Astrocyte (in vitro differentiated cells and primary cell): ENCODE results near the gene RPS6KA3. TPM values are rescaled to one million over a fixed set of nuclear protein-coding genes. Genes with fewer than 3 reads are reported as not detected.

Experiments used
- DNase-seq: peaks from one replicate; pipeline ENCODE4 v3.0.0-alpha.2; 2010; ENCODE audit warnings: low read depth
- FAIRE-seq: peaks from 2 replicates; lab custom pipeline; 2011; peaks lifted over from hg19 to GRCh38; lab: Jason Lieb, UNC
- H2AFZ ChIP-seq: 2 replicates; pipeline ENCODE4 v1.6.0; 2012; ENCODE audit warnings: low read depth, low read length, inconsistent platforms
- H3K27ac ChIP-seq: 2 replicates; pipeline ENCODE4 v1.5.1; 2011; ENCODE audit warnings: low read depth, low read length, inconsistent platforms
- H3K27me3 ChIP-seq: 2 replicates; pipeline ENCODE4 v1.6.0; 2011; ENCODE audit warnings: low read length, inconsistent platforms; ENCODE audit not compliant: insufficient read depth
- H3K36me3 ChIP-seq: 2 replicates; pipeline ENCODE4 v1.5.1; 2011; ENCODE audit warnings: low read length, inconsistent platforms; ENCODE audit not compliant: insufficient read depth
- H3K4me1 ChIP-seq: 2 replicates; pipeline ENCODE4 v1.5.1; 2011; ENCODE audit warnings: low read length, inconsistent platforms; ENCODE audit not compliant: insufficient read depth
- H3K4me2 ChIP-seq: 2 replicates; pipeline ENCODE4 v1.6.0; 2012; ENCODE audit warnings: low read length, inconsistent platforms
- H3K4me3 ChIP-seq: 2 replicates; pipeline ENCODE4 v1.5.1; 2011; ENCODE audit warnings: low read depth, mild to moderate bottlenecking, low read length, inconsistent platforms; ENCODE audit not compliant: insufficient read depth
- H3K79me2 ChIP-seq: 2 replicates; pipeline ENCODE4 v1.6.0; 2012; ENCODE audit warnings: mild to moderate bottlenecking, low read length, inconsistent platforms; ENCODE audit not compliant: insufficient read depth
- H3K9ac ChIP-seq: 2 replicates; pipeline ENCODE4 v1.6.0; 2012; ENCODE audit warnings: mild to moderate bottlenecking, low read length, inconsistent platforms
- H3K9me3 ChIP-seq: 2 replicates; pipeline ENCODE4 v1.5.1; 2012; ENCODE audit warnings: low read depth, mild to moderate bottlenecking, low read length, inconsistent platforms; ENCODE audit not compliant: insufficient read depth
- H4K20me1 ChIP-seq: 2 replicates; pipeline ENCODE4 v1.6.0; 2012; ENCODE audit warnings: low read length, inconsistent platforms; ENCODE audit not compliant: insufficient read depth
- H3K27ac Mint-ChIP-seq: one replicate; pipeline ENCODE4 v1.8.0; 2021; ENCODE audit warnings: mild to moderate bottlenecking, mixed read lengths; ENCODE audit not compliant: unreplicated experiment
- H3K27me3 Mint-ChIP-seq: one replicate; pipeline ENCODE4 v1.8.0; 2021; ENCODE audit warnings: low read depth, mixed read lengths; ENCODE audit not compliant: unreplicated experiment
- H3K36me3 Mint-ChIP-seq: one replicate; pipeline ENCODE4 v1.8.0; 2021; ENCODE audit warnings: low read depth, mixed read lengths; ENCODE audit not compliant: unreplicated experiment
- H3K4me1 Mint-ChIP-seq: one replicate; pipeline ENCODE4 v1.8.0; 2021; ENCODE audit warnings: low read depth, mixed read lengths; ENCODE audit not compliant: unreplicated experiment
- H3K4me3 Mint-ChIP-seq: one replicate; pipeline ENCODE4 v1.8.0; 2021; ENCODE audit warnings: mild to moderate bottlenecking, moderate library complexity, mixed read lengths; ENCODE audit not compliant: unreplicated experiment
- H3K9me3 Mint-ChIP-seq: one replicate; pipeline ENCODE4 v1.8.0; 2021; ENCODE audit warnings: mild to moderate bottlenecking, mixed read lengths; ENCODE audit not compliant: unreplicated experiment
- CTCF ChIP-seq: IDR thresholded peaks from 2 replicates; pipeline ENCODE4 v1.5.1; 2011; ENCODE audit warnings: low read depth, mild to moderate bottlenecking, inconsistent platforms, low read length, moderate library complexity; ENCODE audit not compliant: insufficient read depth
- EZH2 ChIP-seq: IDR thresholded peaks from 2 replicates; pipeline ENCODE4 v1.6.1; 2012; ENCODE audit warnings: mild to moderate bottlenecking, low read length, inconsistent platforms; ENCODE audit not compliant: insufficient read depth
- total RNA-seq: library from RNA; stranded (reverse); gene quantifications from 2 replicates; pipeline ENCODE4 v1.2.1, GENCODE V29; 2021

RPS6KA3 gene
- total RNA-seq, 1 donor from 2014 or later: 34.3 TPM

DNA sequence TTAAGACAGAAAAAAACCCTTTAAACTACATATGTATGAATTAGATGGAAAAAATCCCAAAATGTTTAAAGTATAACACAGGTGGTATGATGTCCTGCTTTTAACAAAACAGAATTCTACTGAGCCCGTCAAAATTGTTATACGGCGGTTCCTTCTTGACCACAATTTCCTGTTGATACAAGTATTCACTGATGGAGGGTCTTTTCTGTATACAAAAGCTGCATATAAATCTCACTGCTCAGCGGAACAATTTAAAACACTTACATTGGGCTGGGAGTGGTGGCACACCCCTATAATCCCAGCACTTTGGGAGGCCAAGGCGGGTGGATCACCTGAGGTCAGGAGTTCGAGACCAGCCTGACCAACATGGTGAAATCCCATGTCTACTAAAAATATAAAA lies 62.4 kb downstream of the RPS6KA3 start:
- DNase-seq (no peak), FAIRE-seq (no peak)
- Histone ChIP-seq H3K27me3 (no peaks in the 10 kb centered on the region), H3K79me2 (no peaks in the 10 kb centered on the region), H3K4me3 (no peak overlapping the region), H4K20me1 (no peaks in the 10 kb centered on the region), H3K36me3 (peaks cover 5% of the 10 kb centered on the region), H3K4me1 (no peaks in the 10 kb centered on the region), H3K27ac (no peak overlapping the region), H2AFZ (no peak overlapping the region), H3K9me3 (no peaks in the 10 kb centered on the region), H3K4me2 (no peak overlapping the region), H3K9ac (no peak overlapping the region)
- no peaks in the 10 kb centered on the region for H3K27me3 Mint-ChIP-seq
- no peak overlapping the region for H3K27ac Mint-ChIP-seq
- no peaks in the 10 kb centered on the region for H3K4me1 Mint-ChIP-seq
- H3K9me3 Mint-ChIP-seq: no peaks in the 10 kb centered on the region
- H3K36me3 Mint-ChIP-seq: peaks cover 2% of the 10 kb centered on the region
- no peak overlapping the region for H3K4me3 Mint-ChIP-seq
- TF ChIP-seq CTCF (no peak), EZH2 (no peak)

DNA sequence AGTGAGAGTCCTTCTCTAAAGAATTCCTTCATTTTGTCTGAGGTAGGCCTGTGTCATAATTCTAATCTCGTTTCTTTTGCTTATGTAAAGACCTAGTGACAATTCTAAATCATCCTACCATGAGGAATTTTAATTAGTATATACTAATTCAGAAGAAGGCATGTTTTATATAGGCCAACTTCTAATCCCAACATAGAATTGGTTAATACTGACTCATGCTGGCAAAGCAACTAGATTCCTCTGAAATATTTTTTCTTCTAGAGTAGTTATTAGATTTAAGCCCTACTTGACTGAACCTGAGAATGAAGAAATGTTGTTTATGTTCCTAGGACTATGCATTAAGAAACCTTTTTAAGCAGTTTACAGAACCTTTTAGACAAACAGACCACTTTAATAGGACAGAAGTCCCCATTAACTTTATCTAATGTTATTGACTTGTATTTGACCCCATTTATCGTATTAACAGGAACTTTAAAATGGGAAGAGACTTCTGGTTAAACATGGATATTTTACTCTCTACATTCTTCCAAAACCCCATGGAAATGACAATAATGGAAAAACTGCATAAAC lies 69.0 kb downstream of the RPS6KA3 start:
- Histone ChIP-seq H3K79me2 (no peaks in the 10 kb centered on the region), H3K36me3 (no peaks in the 10 kb centered on the region), H3K27ac (no peak overlapping the region), H3K4me3 (no peak overlapping the region), H3K9ac (no peak overlapping the region), H3K27me3 (no peaks in the 10 kb centered on the region), H4K20me1 (no peaks in the 10 kb centered on the region), H3K9me3 (no peaks in the 10 kb centered on the region), H3K4me1 (no peaks in the 10 kb centered on the region), H2AFZ (no peak overlapping the region), H3K4me2 (no peak overlapping the region)
- Mint-ChIP-seq H3K9me3 (no peaks in the 10 kb centered on the region), H3K36me3 (no peaks in the 10 kb centered on the region), H3K27ac (no peak overlapping the region), H3K4me3 (no peak overlapping the region), H3K27me3 (no peaks in the 10 kb centered on the region), H3K4me1 (no peaks in the 10 kb centered on the region)
- no peak for TF ChIP-seq CTCF
- FAIRE-seq (no peak), DNase-seq (peak; percentile 4)

GRCh38 chrX:20189171-20189570 lies 77.5 kb downstream of the RPS6KA3 start:
- no peaks in the 10 kb centered on the region for H3K9me3 Mint-ChIP-seq
- no peak overlapping the region for H3K27ac ChIP-seq
- H3K36me3 ChIP-seq: no peaks in the 10 kb centered on the region
- H3K4me1 ChIP-seq: no peaks in the 10 kb centered on the region
- H3K4me3 ChIP-seq: no peak overlapping the region
- no peaks in the 10 kb centered on the region for H3K27me3 ChIP-seq
- no peaks in the 10 kb centered on the region for H4K20me1 ChIP-seq
- no peak overlapping the region for H3K4me2 ChIP-seq
- H3K27me3 Mint-ChIP-seq: no peaks in the 10 kb centered on the region
- no peaks in the 10 kb centered on the region for H3K4me1 Mint-ChIP-seq
- no peaks in the 10 kb centered on the region for H3K9me3 ChIP-seq
- H3K9ac ChIP-seq: no peak overlapping the region
- TF ChIP-seq CTCF (no peak), EZH2 (no peak)
- no peaks in the 10 kb centered on the region for H3K79me2 ChIP-seq
- H3K36me3 Mint-ChIP-seq: peaks cover 2% of the 10 kb centered on the region
- no peak overlapping the region for H2AFZ ChIP-seq
- DNase-seq (no peak), FAIRE-seq (no peak)
- H3K4me3 Mint-ChIP-seq: no peak overlapping the region
- H3K27ac Mint-ChIP-seq: no peak overlapping the region
